NCI-H446 treated with DMSO at 0.1 percent for 48 hours (cell line): ENCODE measurements around the gene EFCAB7.
"Not testable (repeated sequence)": the region's sequence is repeated elsewhere in the genome, so short reads cannot be mapped to it uniquely, and the experiment has no call there.

ENCODE experiments used
- DNase-seq: peaks from one replicate; lab custom pipeline; 2025; lab: John Stamatoyannopoulos, UW

EFCAB7 gene

GRCh38 chr1:63548877-63549276 is 25.6 kb downstream of the EFCAB7 start:
- DNase-seq, result no peak

- DNase-seq, result no peak
Observed at GRCh38 chr1:63555480-63555879, 32.2 kb downstream of the EFCAB7 start.

GRCh38 chr1:63557365-63557987 is 34.2 kb downstream of the EFCAB7 start:
- peak; percentile 41 for DNase-seq

GRCh38 chr1:63559357-63559756 is 36.0 kb downstream of the EFCAB7 start:
- DNase-seq, result no peak

GRCh38 chr1:63563745-63564144 is 40.4 kb downstream of the EFCAB7 start:
- no peak for DNase-seq

- no peak for DNase-seq
Observed at GRCh38 chr1:63569068-63569467, 45.7 kb downstream of the EFCAB7 start.

- DNase-seq, result no peak
Observed at GRCh38 chr1:63569640-63570316, 46.5 kb downstream of the EFCAB7 start.

GRCh38 chr1:63572686-63573085 is 49.4 kb downstream of the EFCAB7 start:
- DNase-seq, result not testable (repeated sequence)

GRCh38 chr1:63574203-63574796 is 51.0 kb downstream of the EFCAB7 start:
- DNase-seq, result not testable (repeated sequence)

GRCh38 chr1:63575340-63575826 is 52.1 kb downstream of the EFCAB7 start:
- DNase-seq, result peak; percentile 25

GRCh38 chr1:63586326-63586725 is 63.0 kb downstream of the EFCAB7 start:
- DNase-seq, result not testable (repeated sequence)

GRCh38 chr1:63590166-63590560 is 66.8 kb downstream of the EFCAB7 start:
- DNase-seq, result peak; percentile 12

GRCh38 chr1:63592536-63593302 is 69.4 kb downstream of the EFCAB7 start:
- no peak for DNase-seq

- peak; percentile 21 for DNase-seq
Observed at GRCh38 chr1:63593303-63593885, 70.1 kb downstream of the EFCAB7 start, which contains the start of gene PGM1. Gene PGM1 (plus strand): TSS chr1:63593411. CDS start chr1:63593489, 78 bp downstream.

GRCh38 chr1:63593886-63594605 is 70.7 kb downstream of the EFCAB7 start:
- no peak for DNase-seq

GRCh38 chr1:63595435-63595834 is 72.1 kb downstream of the EFCAB7 start:
- DNase-seq, result no peak

GRCh38 chr1:63599799-63600198 is 76.5 kb downstream of the EFCAB7 start:
- DNase-seq, result no peak

- no peak for DNase-seq
Observed at GRCh38 chr1:63600248-63600647, 76.9 kb downstream of the EFCAB7 start.

GRCh38 chr1:63601061-63601460 is 77.7 kb downstream of the EFCAB7 start:
- no peak for DNase-seq

- DNase-seq, result no peak
Observed at GRCh38 chr1:63601463-63601862, 78.1 kb downstream of the EFCAB7 start.

GRCh38 chr1:63601912-63602311 is 78.6 kb downstream of the EFCAB7 start:
- DNase-seq, result no peak
